C4-2B (cell line): Measurements from ENCODE around the gene CPT1C.

Experiments used
- CTCF ChIP-seq: fragments of 450-650 bp; conservative IDR thresholded peaks from 2 replicates; pipeline ENCODE4 v1.5.1; 2017; ENCODE audit warnings: mild to moderate bottlenecking
- ZFX ChIP-seq: fragments of 450-650 bp; IDR thresholded peaks from 2 replicates; pipeline ENCODE4 v1.6.1; 2017

- TF ChIP-seq CTCF, result no peak
- no peak for TF ChIP-seq ZFX
Observed at GRCh38 chr19:49763230-49763629, 72.3 kb downstream of the CPT1C start, which contains the start of gene TSKS.
